Right lobe of liver (tissue), 6 donors: Measurements from ENCODE around the gene ARHGAP8. TPM values are rescaled to one million over a fixed set of nuclear protein-coding genes. Genes with fewer than 3 reads are reported as not detected.
A peak's percentile ranks its signal among the peaks of the same experiment; 100 is the strongest.

Experiments
- ATAC-seq, 4 donors: fragments of 200-7000 bp; cut with Tn5 transposase; one replicate each; pipeline ENCODE4 v1.9.1; 2020; ENCODE audit warnings: mild to moderate bottlenecking in 4 of 4, moderate library complexity in 4 of 4
- DNase-seq, 3 donors: peaks; one replicate each; pipeline ENCODE4 v3.0.0-alpha.2; 2020
- H3K27ac ChIP-seq, 3 donors: fragments of 200-600 bp; one replicate each; pipeline ENCODE4 v1.8.0; 2022
- H3K27me3 ChIP-seq, 2 donors: fragments of 200-600 bp; one replicate each; pipeline ENCODE4 v1.8.0; 2022
- H3K36me3 ChIP-seq, 4 donors: fragments of 200-600 bp; sonication (generic) in 1 of 4; one replicate each; pipeline versions ENCODE4 v1.5.1 to v1.8.0; 2017 to 2022; ENCODE audit warnings: control low read depth in 1 of 4
- H3K4me1 ChIP-seq, 4 donors: fragments of 200-600 bp; sonication (generic) in 1 of 4; one replicate each; pipeline versions ENCODE4 v1.5.1 to v1.8.0; 2017 to 2022; ENCODE audit warnings: control low read depth in 1 of 4
- H3K4me3 ChIP-seq, 3 donors: fragments of 200-600 bp; one replicate each; pipeline ENCODE4 v1.8.0; 2022
- H3K9me3 ChIP-seq, 4 donors: fragments of 200-600 bp; sonication (generic) in 1 of 4; one replicate each; pipeline versions ENCODE4 v1.5.1 to v1.8.0; 2017 to 2022; ENCODE audit warnings: control low read depth in 1 of 4
- POLR2A ChIP-seq: fragments of 450-650 bp; IDR thresholded peaks from one replicate; pipeline ENCODE4 v1.6.1; 2017; ENCODE audit warnings: antibody characterized with exemption, mild to moderate bottlenecking
- WGBS: methylation state at CpG from one replicate; pipeline ENCODE4 v1.1.6; 2018; ENCODE audit warnings: low coverage, low lambda C conversion rate; ENCODE audit not compliant: insufficient coverage; ENCODE audit errors: missing lambda C conversion rate; 5-methylcytosine and 5-hydroxymethylcytosine counted together
- intact Hi-C, 2 donors: fragments of 100-400 bp; cut with DNase I; formaldehyde crosslinking; loops; one replicate each; pipeline versions ENCODE4 v1.11.2 to v1.14.1; 2022
- total RNA-seq, 6 experiments: library from RNA; depleted of rRNA in 2 of 6; stranded (reverse); fragments of >200 nt in 2 of 6; fragmentation: NEBNext Ultra II Directional in 3 of 6; extraction: Animal tissue kit (Norgen Biotek cat#: 25700) in 3 of 6; gene quantifications; one replicate each; pipeline versions ENCODE4 v1.1.0 to v1.2.4, GENCODE V29; 2016 to 2023
- TF ChIP-seq, protein P1 (sequence below), 4 donors: fragments of 200-600 bp in 3 of 4; fragments of 450-650 bp in 1 of 4; IDR thresholded peaks; one replicate each; pipeline versions ENCODE4 v1.5.1 to v1.8.0; 2016 to 2022; ENCODE audit warnings: antibody characterized with exemption in 4 of 4, mild to moderate bottlenecking in 2 of 4
- donor health status: DM: no; HTN: yes; CAD: no.
- donor health status: DM: no; HTN: no; CAD: no.
- donor health status: DM: no; HTN: no; CAD: no.
- donor health status: DM: no; HTN: yes; CAD: no.
- donor health status: DM: no; HTN: yes; CAD: no.

The ARHGAP8 gene
- total RNA-seq, 6 experiments from 2014 or later = 0.49 to 1.0 (median 0.61) TPM; not detected in 1

DNA sequence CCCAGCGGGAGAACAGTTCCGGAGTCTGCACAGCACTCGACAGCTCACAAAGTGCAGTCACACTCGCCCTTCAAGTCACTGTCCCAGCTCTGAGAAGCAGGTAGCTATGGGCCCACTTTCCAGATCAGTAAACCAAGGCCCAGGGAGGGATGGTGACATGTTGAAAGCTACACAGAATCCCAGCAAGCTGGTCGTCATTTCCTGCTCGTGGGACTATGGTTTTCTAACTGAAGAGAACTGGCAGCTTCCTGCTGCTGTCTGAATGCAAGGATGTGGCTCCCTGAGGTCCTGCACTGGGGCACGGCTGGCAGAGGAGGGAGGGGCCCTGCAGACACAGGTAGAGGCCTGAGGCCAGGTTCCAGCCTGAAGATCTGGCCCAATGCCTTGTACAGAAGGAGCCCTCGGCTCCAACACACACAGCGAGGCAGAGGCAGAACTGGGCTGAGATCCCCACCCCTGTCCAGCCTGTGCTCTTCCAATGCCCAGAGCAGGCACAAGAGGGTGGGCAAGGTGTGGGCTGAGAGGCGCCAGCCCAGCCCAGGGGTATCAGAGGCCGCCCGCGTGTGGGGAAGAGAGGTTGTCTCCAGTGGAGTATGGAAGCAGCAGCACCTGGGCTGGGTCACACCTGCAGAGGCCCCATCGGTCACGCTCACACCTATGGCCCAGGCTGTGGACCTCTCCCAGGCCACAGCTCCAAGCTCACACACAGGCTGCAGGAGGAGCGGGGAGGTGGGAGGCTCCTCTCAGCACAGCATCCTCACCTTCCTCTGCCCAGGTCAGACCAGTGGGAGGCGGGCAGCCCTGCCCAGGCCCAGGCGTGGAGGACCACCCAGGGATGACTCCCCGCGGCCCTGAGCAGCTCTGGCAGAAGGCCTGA lies 138.3 kb downstream of the ARHGAP8 start:
- Histone ChIP-seq H3K27ac (no peak overlapping the region), H3K27me3 (no peaks in the 10 kb centered on the region), H3K9me3 (no peaks in the 10 kb centered on the region), H3K36me3 (no peaks in the 10 kb centered on the region), H3K4me1 (no peaks in the 10 kb centered on the region), H3K4me3 (no peak overlapping the region)
- ATAC-seq (peak in 1 of 4 donors; percentile 22), DNase-seq (peak in 1 of 3 donors; percentile 43)
- intact Hi-C loops = no loop called here
- TF ChIP-seq POLR2A = no peak
- TF ChIP-seq, protein P1, sequence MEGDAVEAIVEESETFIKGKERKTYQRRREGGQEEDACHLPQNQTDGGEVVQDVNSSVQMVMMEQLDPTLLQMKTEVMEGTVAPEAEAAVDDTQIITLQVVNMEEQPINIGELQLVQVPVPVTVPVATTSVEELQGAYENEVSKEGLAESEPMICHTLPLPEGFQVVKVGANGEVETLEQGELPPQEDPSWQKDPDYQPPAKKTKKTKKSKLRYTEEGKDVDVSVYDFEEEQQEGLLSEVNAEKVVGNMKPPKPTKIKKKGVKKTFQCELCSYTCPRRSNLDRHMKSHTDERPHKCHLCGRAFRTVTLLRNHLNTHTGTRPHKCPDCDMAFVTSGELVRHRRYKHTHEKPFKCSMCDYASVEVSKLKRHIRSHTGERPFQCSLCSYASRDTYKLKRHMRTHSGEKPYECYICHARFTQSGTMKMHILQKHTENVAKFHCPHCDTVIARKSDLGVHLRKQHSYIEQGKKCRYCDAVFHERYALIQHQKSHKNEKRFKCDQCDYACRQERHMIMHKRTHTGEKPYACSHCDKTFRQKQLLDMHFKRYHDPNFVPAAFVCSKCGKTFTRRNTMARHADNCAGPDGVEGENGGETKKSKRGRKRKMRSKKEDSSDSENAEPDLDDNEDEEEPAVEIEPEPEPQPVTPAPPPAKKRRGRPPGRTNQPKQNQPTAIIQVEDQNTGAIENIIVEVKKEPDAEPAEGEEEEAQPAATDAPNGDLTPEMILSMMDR (IDR thresholded peaks at IDR 0.05) = no peak
- 53% methylated on average over 5 of the region's 20 CpGs for WGBS

DNA sequence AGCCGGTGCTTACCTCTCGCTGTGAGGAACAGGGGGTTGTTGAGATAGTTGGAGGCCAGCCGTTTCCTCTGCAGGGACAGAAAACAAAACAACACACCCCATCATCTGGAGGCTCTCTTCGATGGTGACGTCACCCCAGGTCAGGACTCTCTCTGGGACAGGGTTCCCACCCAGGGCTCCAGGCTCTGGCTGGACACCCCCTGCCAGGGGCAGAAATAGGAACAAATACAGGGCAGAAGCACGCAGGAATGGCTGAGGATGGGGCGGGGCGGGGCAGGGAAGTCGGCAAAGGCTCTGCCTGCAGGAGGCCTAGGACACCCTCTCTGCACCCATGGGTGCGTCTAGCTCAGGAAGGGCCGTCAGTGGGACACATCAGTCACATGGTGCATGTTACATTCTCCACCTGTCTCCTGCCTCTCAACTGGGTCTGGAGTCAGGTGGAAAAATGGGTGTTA lies 138.9 kb downstream of the ARHGAP8 start:
- WGBS = 80% methylated on average over 2 of the region's 11 CpGs
- Histone ChIP-seq H3K9me3 (no peaks in the 10 kb centered on the region), H3K4me1 (no peaks in the 10 kb centered on the region), H3K4me3 (no peak overlapping the region), H3K36me3 (no peaks in the 10 kb centered on the region), H3K27me3 (no peaks in the 10 kb centered on the region), H3K27ac (no peak overlapping the region)
- intact Hi-C loops = no loop called here
- no peak for ATAC-seq
- TF ChIP-seq, protein P1 (IDR thresholded peaks at IDR 0.05) = no peak
- TF ChIP-seq POLR2A = no peak
- DNase-seq = peak in 1 of 3 donors; percentile 35

DNA sequence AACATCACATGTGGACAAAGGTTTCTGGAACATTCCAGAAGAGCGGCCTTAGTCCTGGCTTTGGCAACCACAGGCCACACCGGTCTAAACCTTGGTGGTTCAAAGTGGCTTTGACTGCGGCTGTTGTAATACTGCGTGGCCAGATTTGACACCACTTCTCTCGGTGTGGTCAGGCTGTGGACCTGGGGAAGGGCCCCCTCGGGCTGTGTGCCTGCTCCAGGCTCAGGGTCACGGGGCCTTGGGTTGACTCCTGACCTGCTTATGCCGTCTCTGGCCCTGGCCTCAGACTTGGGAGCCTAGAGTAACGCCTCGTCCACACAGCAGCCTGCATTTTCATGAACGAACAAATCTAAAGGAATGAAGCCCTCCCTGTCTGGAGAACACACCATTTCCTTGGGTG lies 139.4 kb downstream of the ARHGAP8 start:
- no peaks in the 10 kb centered on the region for H3K36me3 ChIP-seq
- ATAC-seq (no peak), DNase-seq (peak in 1 of 3 donors; percentile 12)
- intact Hi-C loops = no loop called here
- H3K27me3 ChIP-seq = no peaks in the 10 kb centered on the region
- no peak overlapping the region for H3K27ac ChIP-seq
- no peaks in the 10 kb centered on the region for H3K9me3 ChIP-seq
- WGBS = 80% methylated on average over 1 of the region's 11 CpGs
- H3K4me1 ChIP-seq = no peaks in the 10 kb centered on the region
- no peak for TF ChIP-seq POLR2A
- TF ChIP-seq, protein P1 (IDR thresholded peaks at IDR 0.05) = no peak
- no peak overlapping the region for H3K4me3 ChIP-seq

DNA sequence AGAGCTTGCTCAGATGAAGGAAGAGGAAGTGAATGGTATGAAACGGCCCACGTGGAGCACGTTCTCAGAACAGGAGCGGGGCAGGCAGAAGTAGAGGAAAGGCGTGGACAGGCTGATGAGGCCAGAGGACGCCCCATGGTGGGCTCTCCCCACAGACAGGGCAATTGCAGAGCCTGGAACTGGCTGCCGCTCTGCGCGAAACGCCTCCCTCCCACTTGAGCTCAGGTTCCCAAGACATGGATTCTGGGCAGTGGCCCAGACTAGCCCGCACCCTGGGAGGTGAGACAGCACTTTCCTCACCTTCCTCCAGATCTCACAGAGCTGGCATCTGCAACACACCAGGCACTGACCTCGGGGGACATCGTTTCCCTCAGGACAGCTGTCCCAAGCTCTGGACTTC lies 139.9 kb downstream of the ARHGAP8 start:
- no peak for ATAC-seq
- Histone ChIP-seq H3K36me3 (no peaks in the 10 kb centered on the region), H3K27ac (no peak overlapping the region), H3K4me1 (no peaks in the 10 kb centered on the region), H3K9me3 (no peaks in the 10 kb centered on the region), H3K27me3 (no peaks in the 10 kb centered on the region), H3K4me3 (no peak overlapping the region)
- no peak for TF ChIP-seq POLR2A
- TF ChIP-seq, protein P1 (IDR thresholded peaks at IDR 0.05) = no peak
- peak in 1 of 3 donors; percentile 17 for DNase-seq
- 66% methylated on average over 6 of the region's 13 CpGs for WGBS
- intact Hi-C loops = no loop called here
